Subcutaneous abdominal adipose tissue (tissue), 5 donors: ENCODE measurements around the gene NXN.
"Not testable (repeated sequence)": the region's sequence is repeated elsewhere in the genome, so short reads cannot be mapped to it uniquely, and the experiment has no call there.

ENCODE experiments used
- H3K27ac ChIP-seq: one replicate; pipeline ENCODE4 v1.7.0; 2013; ENCODE audit warnings: low read depth, mild to moderate bottlenecking, inconsistent platforms, low read length, moderate library complexity
- H3K27me3 ChIP-seq, 5 donors: one replicate each; pipeline ENCODE4 v1.7.0; 2013; ENCODE audit warnings: low read length in 5 of 5, inconsistent platforms in 1 of 5; ENCODE audit not compliant: control insufficient read depth in 5 of 5, insufficient read depth in 4 of 5
- H3K36me3 ChIP-seq, 5 donors: one replicate each; pipeline ENCODE4 v1.7.0; 2013; ENCODE audit warnings: low read length in 5 of 5; ENCODE audit not compliant: control insufficient read depth in 5 of 5, insufficient read depth in 5 of 5
- H3K4me1 ChIP-seq, 5 donors: one replicate each; pipeline ENCODE4 v1.7.0; 2013; ENCODE audit warnings: low read length in 5 of 5, mild to moderate bottlenecking in 3 of 5, moderate library complexity in 1 of 5; ENCODE audit not compliant: control insufficient read depth in 5 of 5, insufficient read depth in 5 of 5
- H3K4me3 ChIP-seq, 5 donors: one replicate each; pipeline ENCODE4 v1.7.0; 2013; ENCODE audit warnings: low read length in 5 of 5, low read depth in 1 of 5
- H3K9ac ChIP-seq, 5 donors: one replicate each; pipeline ENCODE4 v1.7.0; 2013; ENCODE audit warnings: low read length in 5 of 5, mild to moderate bottlenecking in 4 of 5, moderate library complexity in 3 of 5
- H3K9me3 ChIP-seq, 5 donors: one replicate each; pipeline ENCODE4 v1.7.0; 2013; ENCODE audit warnings: low read length in 5 of 5; ENCODE audit not compliant: control insufficient read depth in 5 of 5
- donor health status: healthy.
- donor health status: healthy.
- donor health status: healthy.
- donor health status: healthy.
- donor health status: healthy.

NXN gene

DNA sequence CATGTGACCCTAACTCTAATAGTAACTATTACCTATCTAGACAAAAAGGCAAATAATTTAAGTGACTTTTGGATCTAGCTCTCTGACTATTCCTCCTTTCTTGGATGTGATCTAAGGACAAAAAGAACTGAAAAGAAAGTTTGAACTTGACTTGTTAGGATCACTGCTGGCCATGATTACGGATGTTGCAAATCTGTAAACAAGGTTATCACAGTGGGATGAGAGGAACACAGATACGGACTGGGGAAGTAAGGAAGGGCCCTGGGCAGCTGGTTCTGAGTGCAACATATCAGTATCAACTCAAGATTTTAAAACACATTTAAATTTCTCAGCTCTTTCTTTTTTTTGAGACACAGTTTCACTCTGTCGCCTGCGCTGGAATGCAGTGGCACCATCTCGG lies 118.8 kb downstream of the NXN start:
- H3K9me3 ChIP-seq: no peaks in the 10 kb centered on the region
- peaks cover 0 to 4% (median 0%) of the 10 kb centered on the region in 5 donors for H3K36me3 ChIP-seq
- H3K4me1 ChIP-seq: peaks cover 2 to 13% (median 9%) of the 10 kb centered on the region in 5 donors
- no peak overlapping the region for H3K4me3 ChIP-seq
- H3K9ac ChIP-seq: no peak overlapping the region
- H3K27me3 ChIP-seq: peaks cover 0 to 6% (median 0%) of the 10 kb centered on the region in 5 donors
- no peak overlapping the region for H3K27ac ChIP-seq

DNA sequence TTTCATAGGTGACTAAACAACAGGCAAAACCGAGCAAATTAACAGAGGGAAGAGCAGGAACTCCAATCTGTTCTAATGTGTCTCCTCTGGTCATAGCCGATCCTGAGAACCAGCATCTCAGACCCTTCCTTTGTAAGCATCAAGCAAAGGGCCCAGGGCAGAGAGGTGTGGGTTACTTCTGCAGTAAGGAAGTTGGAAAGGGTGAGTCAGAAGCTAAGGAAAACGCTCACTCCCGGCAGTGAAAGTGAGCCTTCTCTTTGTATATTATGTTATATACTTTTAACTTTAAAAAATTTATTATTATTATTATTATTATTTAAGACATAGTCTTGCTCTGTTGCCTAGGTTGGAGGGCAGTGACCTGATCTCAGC lies 119.8 kb downstream of the NXN start:
- no peaks in the 10 kb centered on the region for H3K9me3 ChIP-seq
- no peak overlapping the region for H3K4me3 ChIP-seq
- peaks cover 0 to 4% (median 0%) of the 10 kb centered on the region in 5 donors for H3K36me3 ChIP-seq
- peak overlapping the region; percentile 45 for H3K27ac ChIP-seq
- H3K27me3 ChIP-seq: peaks cover 0 to 6% (median 0%) of the 10 kb centered on the region in 5 donors
- peaks cover 2 to 13% (median 9%) of the 10 kb centered on the region in 5 donors for H3K4me1 ChIP-seq
- no peak overlapping the region for H3K9ac ChIP-seq

GRCh38 chr17:859061-859823 lies 120.3 kb downstream of the NXN start:
- Histone ChIP-seq H3K27ac (peak overlapping the region; percentile 45), H3K36me3 (peaks cover 0 to 4% (median 0%) of the 10 kb centered on the region in 5 donors), H3K9ac (peak overlapping the region in 1 of 5 donors; percentile 36), H3K27me3 (peaks cover 0 to 3% (median 0%) of the 10 kb centered on the region in 5 donors), H3K4me3 (no peak overlapping the region), H3K9me3 (no peaks in the 10 kb centered on the region), H3K4me1 (peaks cover 2 to 13% (median 9%) of the 10 kb centered on the region in 5 donors)

DNA sequence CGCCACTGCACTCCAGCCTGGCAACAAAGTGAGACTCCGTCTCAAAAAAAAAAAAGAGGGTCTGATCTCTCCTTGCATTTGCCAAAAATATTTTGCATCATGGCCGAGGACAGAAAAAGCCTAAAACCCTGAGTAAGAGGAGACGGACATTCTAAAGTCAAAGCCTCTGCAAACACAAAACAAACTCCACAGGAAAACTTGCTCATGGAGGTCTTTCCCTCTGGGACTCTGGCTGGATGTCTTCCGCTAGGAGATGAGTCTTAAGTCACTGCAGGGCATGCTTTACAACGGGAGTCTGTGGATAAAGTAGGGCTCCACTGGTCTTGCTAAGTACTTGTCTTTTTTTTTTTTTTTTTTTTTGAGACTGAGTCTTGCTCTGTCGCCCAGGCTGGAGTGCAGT lies 123.4 kb downstream of the NXN start:
- no peaks in the 10 kb centered on the region for H3K9me3 ChIP-seq
- peaks cover 2 to 13% (median 9%) of the 10 kb centered on the region in 5 donors for H3K4me1 ChIP-seq
- peaks cover 0 to 6% (median 4%) of the 10 kb centered on the region in 5 donors for H3K27me3 ChIP-seq
- H3K9ac ChIP-seq: no peak overlapping the region
- H3K4me3 ChIP-seq: no peak overlapping the region
- no peaks in the 10 kb centered on the region for H3K36me3 ChIP-seq
- H3K27ac ChIP-seq: no peak overlapping the region

DNA sequence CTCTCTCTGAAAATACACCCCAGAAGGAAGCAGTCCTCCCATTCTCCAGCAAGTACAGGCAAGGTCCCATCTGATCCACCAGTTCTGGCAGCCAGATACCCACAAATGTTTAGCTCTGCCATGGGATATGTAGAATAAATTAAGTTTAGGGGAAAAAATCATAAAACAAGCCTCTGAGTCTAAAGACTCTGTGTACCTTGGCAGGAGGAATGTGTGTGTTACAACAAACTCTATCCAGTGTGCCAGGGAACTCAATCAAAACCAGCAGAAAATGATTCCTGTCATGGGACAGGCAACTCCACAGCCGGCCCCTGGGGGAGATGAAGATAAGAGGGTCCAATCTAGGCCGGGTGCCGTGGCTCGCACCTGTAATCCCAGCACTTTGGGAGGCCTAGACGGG lies 124.0 kb downstream of the NXN start:
- H3K27me3 ChIP-seq: peaks cover 0 to 10% (median 4%) of the 10 kb centered on the region in 5 donors
- H3K36me3 ChIP-seq: no peaks in the 10 kb centered on the region
- H3K9ac ChIP-seq: no peak overlapping the region
- H3K4me1 ChIP-seq: peaks cover 2 to 13% (median 11%) of the 10 kb centered on the region in 5 donors
- H3K27ac ChIP-seq: no peak overlapping the region
- H3K4me3 ChIP-seq: no peak overlapping the region
- no peaks in the 10 kb centered on the region for H3K9me3 ChIP-seq

DNA sequence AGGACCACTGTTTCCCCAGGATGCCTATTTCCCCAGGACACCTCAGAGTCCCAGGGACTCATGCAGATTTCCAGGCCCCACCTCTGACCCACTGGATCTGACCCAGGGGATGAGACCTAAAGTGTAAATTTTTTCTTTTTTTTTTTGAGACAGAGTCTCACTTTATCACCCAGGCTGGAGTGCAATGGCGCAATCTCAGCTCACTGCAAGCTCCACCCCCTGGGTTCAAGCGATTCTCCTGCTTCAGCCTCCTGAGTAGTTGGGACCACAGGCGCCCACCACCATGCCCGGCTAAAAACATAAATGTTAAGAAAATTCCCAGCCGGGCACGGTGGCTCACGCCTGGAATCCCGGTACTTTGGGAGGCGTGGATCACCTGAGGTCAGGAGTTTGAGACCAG lies 126.7 kb downstream of the NXN start:
- not testable (repeated sequence) for H3K9ac ChIP-seq, H3K9me3 ChIP-seq, H3K36me3 ChIP-seq, H3K4me3 ChIP-seq, H3K27ac ChIP-seq
- Histone ChIP-seq H3K27me3 (peaks cover 0 to 20% (median 9%) of the 10 kb centered on the region in 5 donors), H3K4me1 (peaks cover 0 to 18% (median 0%) of the 10 kb centered on the region in 5 donors)

DNA sequence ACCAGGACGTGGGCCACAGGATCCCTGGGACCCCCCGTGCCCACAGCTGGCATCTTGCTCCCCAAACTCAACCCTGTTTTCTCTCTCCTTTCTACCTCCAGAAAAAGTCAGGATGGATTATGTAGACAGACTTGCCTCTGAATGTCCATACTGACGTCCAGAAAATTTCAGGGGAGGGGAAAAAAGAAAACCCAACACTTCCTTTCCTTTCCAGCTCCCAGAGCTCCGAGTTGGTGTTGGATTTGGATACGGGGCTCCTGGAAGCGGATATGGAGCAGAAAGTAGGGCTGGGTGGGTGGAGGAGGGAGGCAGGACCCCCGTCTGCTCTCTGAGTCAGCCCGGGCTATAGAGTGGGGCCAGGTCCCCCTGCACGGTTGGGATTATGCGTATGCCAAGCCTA lies 127.2 kb downstream of the NXN start:
- Histone ChIP-seq H3K4me1 (peaks cover 0 to 18% (median 0%) of the 10 kb centered on the region in 5 donors), H3K27ac (no peak overlapping the region)

GRCh38 chr17:851924-852323 lies 127.7 kb downstream of the NXN start:
- Histone ChIP-seq H3K9ac (no peak overlapping the region), H3K27ac (no peak overlapping the region), H3K36me3 (no peaks in the 10 kb centered on the region), H3K9me3 (no peaks in the 10 kb centered on the region), H3K4me3 (no peak overlapping the region), H3K4me1 (peaks cover 0 to 19% (median 0%) of the 10 kb centered on the region in 5 donors), H3K27me3 (peaks cover 0 to 20% (median 11%) of the 10 kb centered on the region in 5 donors)

More for the DNA sequence above, 127.2 kb downstream of the NXN start:
- H3K27me3 ChIP-seq: peaks cover 0 to 20% (median 9%) of the 10 kb centered on the region in 5 donors
- no peak overlapping the region for H3K4me3 ChIP-seq
- no peak overlapping the region for H3K9ac ChIP-seq
- no peaks in the 10 kb centered on the region for H3K36me3 ChIP-seq
- no peaks in the 10 kb centered on the region for H3K9me3 ChIP-seq

DNA sequence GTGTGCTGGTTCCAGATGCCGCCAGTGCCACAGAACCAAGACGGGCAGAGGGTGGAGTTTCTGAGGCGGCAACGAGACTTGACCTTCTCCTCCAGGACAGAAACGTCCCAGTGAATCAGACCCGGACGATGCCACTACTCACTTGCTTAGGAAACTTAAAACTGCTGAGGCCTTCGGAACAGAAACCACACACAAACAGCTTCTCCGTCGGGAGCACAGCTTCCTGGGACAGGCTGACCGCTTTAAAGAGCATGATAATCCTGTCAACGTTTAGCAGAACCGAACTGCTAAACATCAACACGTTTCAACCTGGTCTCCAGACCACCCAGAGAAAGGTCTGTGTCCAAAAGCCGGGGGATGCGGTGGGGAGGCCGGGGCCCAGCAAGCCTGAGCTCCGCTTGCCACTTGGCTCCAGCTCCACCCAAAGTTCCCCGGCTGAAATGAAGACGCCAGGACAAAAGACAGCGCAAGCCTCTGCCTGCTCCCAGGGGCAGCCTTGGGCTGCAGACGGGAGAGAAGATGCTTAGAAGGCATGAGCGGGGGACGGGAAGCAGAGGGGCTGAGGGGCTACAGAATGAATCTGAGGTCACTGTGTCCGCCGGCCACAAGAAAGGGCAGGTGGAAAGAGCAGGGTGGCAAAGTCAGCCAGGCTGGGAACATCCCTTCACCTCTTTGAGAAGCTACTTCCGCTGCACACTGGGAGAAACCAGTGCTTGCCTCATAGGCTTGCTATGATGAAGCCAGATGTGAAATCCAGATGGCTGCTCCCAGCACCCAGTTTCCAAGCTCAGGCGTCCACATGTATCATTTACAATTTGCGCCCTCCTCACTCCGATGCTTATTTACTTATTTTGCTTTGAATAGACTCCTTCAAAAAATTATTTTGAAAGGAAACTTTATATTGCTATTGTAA lies 128.5 kb downstream of the NXN start:
- peaks cover 0 to 20% (median 11%) of the 10 kb centered on the region in 5 donors for H3K27me3 ChIP-seq
- no peak overlapping the region for H3K27ac ChIP-seq
- H3K36me3 ChIP-seq: no peaks in the 10 kb centered on the region
- H3K4me1 ChIP-seq: peaks cover 0 to 26% (median 0%) of the 10 kb centered on the region in 5 donors
- no peak overlapping the region for H3K9ac ChIP-seq
- H3K9me3 ChIP-seq: no peaks in the 10 kb centered on the region
- H3K4me3 ChIP-seq: peak overlapping the region in 2 of 5 donors; percentile 9 to 45
